ENCODE data around the gene TCAIM. TPM values are rescaled to one million over a fixed set of nuclear protein-coding genes. Genes with fewer than 3 reads are reported as not detected.

Gene TCAIM
- total and polyA plus RNA-seq, 2 experiments from 2014 or later: 10.3 to 26.0 TPM

DNA sequence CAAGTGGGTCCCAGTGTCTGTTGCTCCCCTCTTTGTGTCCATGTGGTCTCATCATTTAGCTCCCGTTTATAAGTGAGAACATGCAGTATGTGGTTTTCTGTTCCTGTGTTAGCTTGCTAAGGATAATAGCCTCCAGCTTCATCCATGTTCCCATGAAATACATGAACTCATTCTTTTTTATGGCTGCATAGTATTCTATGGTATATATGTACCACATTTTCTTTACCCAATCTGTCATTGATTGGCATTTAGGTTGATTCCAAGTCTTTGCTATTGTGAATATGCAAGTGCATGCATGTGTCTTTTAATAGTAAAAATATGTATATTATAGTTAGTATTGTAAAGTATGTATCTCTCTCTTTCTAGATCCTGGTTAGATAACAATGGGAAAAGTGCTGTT, 53.9 kb downstream of the TCAIM start (continued):
- TF ChIP-seq ZNF114 (CRISPR knock-in tag; IDR thresholded peaks at IDR 0.05): no peak
- no peak for TF ChIP-seq STAT1 (IDR thresholded peaks at IDR 0.05; ENCODE audit: unreplicated experiment)
- TF ChIP-seq EZH2phosphoT487 (IDR thresholded peaks at IDR 0.05; ENCODE audit: unreplicated experiment): no peak

DNA sequence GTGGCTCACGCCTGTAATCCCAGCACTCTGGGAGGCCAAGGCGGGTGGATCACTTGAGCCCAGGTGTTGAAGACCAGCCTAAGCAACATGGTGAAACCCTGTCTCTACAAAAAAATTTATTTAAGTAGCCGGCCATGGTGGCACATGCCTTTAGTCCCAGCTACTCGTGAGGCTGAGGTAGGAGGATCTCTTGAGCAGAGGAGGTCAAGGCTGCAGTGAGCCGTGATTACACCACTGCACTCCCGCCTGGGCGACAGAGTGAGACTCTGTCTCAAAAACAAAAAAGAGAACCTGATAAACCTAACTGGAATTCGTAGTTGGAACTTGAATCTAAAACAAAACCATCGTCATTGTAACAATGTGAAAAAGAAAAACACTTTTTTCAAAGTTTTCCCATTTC, 57.1 kb downstream of the TCAIM start:
- Histone ChIP-seq H3K27me3 (ENCODE audit: insufficient read depth) (no peaks in the 10 kb centered on the region), H3K79me2 (replicated peaks; ENCODE audit: insufficient read depth) (no peaks in the 10 kb centered on the region), H3F3A (replicated peaks; ENCODE audit: low read depth) (no peaks in the 10 kb centered on the region), H3K9me2 (ENCODE audit: insufficient read depth) (no peaks in the 10 kb centered on the region), H3K4me1 (ENCODE audit: insufficient read depth) (no peaks in the 10 kb centered on the region), H4K20me1 (replicated peaks; ENCODE audit: insufficient read depth) (no peaks in the 10 kb centered on the region), H3K4me2 (no peak overlapping the region), H2AFZ (no peak overlapping the region), H3K36me3 (ENCODE audit: insufficient read depth) (no peaks in the 10 kb centered on the region), H3K27ac (ENCODE audit: low read depth) (no peak overlapping the region), H3K4me3 (no peak overlapping the region)
- ATAC-seq: no peak
- peaks cover 2% of the 10 kb centered on the region; the same call in 2 of the 3 replicates for H3K9me3 Mint-ChIP-seq
- no peak overlapping the region for H3K4me3 Mint-ChIP-seq
- DNase-seq (ENCODE audit: low spot score): no peak
- H3K27ac Mint-ChIP-seq: no peak overlapping the region
- no peaks in the 10 kb centered on the region for H3K27me3 Mint-ChIP-seq (ENCODE audit: insufficient read depth, low read depth, poor library complexity)
- H3K4me1 Mint-ChIP-seq: no peaks in the 10 kb centered on the region
- H3K36me3 Mint-ChIP-seq (ENCODE audit: low read depth): no peaks in the 10 kb centered on the region
- TF ChIP-seq EZH2phosphoT487 (IDR thresholded peaks at IDR 0.05; ENCODE audit: unreplicated experiment): no peak
- TF ChIP-seq, protein P1, sequence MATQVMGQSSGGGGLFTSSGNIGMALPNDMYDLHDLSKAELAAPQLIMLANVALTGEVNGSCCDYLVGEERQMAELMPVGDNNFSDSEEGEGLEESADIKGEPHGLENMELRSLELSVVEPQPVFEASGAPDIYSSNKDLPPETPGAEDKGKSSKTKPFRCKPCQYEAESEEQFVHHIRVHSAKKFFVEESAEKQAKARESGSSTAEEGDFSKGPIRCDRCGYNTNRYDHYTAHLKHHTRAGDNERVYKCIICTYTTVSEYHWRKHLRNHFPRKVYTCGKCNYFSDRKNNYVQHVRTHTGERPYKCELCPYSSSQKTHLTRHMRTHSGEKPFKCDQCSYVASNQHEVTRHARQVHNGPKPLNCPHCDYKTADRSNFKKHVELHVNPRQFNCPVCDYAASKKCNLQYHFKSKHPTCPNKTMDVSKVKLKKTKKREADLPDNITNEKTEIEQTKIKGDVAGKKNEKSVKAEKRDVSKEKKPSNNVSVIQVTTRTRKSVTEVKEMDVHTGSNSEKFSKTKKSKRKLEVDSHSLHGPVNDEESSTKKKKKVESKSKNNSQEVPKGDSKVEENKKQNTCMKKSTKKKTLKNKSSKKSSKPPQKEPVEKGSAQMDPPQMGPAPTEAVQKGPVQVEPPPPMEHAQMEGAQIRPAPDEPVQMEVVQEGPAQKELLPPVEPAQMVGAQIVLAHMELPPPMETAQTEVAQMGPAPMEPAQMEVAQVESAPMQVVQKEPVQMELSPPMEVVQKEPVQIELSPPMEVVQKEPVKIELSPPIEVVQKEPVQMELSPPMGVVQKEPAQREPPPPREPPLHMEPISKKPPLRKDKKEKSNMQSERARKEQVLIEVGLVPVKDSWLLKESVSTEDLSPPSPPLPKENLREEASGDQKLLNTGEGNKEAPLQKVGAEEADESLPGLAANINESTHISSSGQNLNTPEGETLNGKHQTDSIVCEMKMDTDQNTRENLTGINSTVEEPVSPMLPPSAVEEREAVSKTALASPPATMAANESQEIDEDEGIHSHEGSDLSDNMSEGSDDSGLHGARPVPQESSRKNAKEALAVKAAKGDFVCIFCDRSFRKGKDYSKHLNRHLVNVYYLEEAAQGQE (IDR thresholded peaks at IDR 0.05; ENCODE audit: unreplicated experiment): no peak
- no peak for TF ChIP-seq ZNF114 (CRISPR knock-in tag; IDR thresholded peaks at IDR 0.05)
- TF ChIP-seq ZNF331 (CRISPR knock-in tag; IDR thresholded peaks at IDR 0.05; ENCODE audit: low read depth): no peak
- TF ChIP-seq NANOG (IDR thresholded peaks at IDR 0.05; ENCODE audit: borderline replicate concordance): no peak
- TF ChIP-seq, protein P2, sequence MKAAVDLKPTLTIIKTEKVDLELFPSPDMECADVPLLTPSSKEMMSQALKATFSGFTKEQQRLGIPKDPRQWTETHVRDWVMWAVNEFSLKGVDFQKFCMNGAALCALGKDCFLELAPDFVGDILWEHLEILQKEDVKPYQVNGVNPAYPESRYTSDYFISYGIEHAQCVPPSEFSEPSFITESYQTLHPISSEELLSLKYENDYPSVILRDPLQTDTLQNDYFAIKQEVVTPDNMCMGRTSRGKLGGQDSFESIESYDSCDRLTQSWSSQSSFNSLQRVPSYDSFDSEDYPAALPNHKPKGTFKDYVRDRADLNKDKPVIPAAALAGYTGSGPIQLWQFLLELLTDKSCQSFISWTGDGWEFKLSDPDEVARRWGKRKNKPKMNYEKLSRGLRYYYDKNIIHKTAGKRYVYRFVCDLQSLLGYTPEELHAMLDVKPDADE (IDR thresholded peaks at IDR 0.05): no peak
- no peak for TF ChIP-seq STAT1 (IDR thresholded peaks at IDR 0.05; ENCODE audit: unreplicated experiment)
- TF ChIP-seq CREB1 (CRISPR knock-in tag; IDR thresholded peaks at IDR 0.05; ENCODE audit: low read depth): no peak
- TF ChIP-seq, protein P3, sequence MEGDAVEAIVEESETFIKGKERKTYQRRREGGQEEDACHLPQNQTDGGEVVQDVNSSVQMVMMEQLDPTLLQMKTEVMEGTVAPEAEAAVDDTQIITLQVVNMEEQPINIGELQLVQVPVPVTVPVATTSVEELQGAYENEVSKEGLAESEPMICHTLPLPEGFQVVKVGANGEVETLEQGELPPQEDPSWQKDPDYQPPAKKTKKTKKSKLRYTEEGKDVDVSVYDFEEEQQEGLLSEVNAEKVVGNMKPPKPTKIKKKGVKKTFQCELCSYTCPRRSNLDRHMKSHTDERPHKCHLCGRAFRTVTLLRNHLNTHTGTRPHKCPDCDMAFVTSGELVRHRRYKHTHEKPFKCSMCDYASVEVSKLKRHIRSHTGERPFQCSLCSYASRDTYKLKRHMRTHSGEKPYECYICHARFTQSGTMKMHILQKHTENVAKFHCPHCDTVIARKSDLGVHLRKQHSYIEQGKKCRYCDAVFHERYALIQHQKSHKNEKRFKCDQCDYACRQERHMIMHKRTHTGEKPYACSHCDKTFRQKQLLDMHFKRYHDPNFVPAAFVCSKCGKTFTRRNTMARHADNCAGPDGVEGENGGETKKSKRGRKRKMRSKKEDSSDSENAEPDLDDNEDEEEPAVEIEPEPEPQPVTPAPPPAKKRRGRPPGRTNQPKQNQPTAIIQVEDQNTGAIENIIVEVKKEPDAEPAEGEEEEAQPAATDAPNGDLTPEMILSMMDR (conservative IDR thresholded peaks at IDR 0.05; ENCODE audit: low read depth in 2 of 2): no peak
- TF ChIP-seq, protein P4, sequence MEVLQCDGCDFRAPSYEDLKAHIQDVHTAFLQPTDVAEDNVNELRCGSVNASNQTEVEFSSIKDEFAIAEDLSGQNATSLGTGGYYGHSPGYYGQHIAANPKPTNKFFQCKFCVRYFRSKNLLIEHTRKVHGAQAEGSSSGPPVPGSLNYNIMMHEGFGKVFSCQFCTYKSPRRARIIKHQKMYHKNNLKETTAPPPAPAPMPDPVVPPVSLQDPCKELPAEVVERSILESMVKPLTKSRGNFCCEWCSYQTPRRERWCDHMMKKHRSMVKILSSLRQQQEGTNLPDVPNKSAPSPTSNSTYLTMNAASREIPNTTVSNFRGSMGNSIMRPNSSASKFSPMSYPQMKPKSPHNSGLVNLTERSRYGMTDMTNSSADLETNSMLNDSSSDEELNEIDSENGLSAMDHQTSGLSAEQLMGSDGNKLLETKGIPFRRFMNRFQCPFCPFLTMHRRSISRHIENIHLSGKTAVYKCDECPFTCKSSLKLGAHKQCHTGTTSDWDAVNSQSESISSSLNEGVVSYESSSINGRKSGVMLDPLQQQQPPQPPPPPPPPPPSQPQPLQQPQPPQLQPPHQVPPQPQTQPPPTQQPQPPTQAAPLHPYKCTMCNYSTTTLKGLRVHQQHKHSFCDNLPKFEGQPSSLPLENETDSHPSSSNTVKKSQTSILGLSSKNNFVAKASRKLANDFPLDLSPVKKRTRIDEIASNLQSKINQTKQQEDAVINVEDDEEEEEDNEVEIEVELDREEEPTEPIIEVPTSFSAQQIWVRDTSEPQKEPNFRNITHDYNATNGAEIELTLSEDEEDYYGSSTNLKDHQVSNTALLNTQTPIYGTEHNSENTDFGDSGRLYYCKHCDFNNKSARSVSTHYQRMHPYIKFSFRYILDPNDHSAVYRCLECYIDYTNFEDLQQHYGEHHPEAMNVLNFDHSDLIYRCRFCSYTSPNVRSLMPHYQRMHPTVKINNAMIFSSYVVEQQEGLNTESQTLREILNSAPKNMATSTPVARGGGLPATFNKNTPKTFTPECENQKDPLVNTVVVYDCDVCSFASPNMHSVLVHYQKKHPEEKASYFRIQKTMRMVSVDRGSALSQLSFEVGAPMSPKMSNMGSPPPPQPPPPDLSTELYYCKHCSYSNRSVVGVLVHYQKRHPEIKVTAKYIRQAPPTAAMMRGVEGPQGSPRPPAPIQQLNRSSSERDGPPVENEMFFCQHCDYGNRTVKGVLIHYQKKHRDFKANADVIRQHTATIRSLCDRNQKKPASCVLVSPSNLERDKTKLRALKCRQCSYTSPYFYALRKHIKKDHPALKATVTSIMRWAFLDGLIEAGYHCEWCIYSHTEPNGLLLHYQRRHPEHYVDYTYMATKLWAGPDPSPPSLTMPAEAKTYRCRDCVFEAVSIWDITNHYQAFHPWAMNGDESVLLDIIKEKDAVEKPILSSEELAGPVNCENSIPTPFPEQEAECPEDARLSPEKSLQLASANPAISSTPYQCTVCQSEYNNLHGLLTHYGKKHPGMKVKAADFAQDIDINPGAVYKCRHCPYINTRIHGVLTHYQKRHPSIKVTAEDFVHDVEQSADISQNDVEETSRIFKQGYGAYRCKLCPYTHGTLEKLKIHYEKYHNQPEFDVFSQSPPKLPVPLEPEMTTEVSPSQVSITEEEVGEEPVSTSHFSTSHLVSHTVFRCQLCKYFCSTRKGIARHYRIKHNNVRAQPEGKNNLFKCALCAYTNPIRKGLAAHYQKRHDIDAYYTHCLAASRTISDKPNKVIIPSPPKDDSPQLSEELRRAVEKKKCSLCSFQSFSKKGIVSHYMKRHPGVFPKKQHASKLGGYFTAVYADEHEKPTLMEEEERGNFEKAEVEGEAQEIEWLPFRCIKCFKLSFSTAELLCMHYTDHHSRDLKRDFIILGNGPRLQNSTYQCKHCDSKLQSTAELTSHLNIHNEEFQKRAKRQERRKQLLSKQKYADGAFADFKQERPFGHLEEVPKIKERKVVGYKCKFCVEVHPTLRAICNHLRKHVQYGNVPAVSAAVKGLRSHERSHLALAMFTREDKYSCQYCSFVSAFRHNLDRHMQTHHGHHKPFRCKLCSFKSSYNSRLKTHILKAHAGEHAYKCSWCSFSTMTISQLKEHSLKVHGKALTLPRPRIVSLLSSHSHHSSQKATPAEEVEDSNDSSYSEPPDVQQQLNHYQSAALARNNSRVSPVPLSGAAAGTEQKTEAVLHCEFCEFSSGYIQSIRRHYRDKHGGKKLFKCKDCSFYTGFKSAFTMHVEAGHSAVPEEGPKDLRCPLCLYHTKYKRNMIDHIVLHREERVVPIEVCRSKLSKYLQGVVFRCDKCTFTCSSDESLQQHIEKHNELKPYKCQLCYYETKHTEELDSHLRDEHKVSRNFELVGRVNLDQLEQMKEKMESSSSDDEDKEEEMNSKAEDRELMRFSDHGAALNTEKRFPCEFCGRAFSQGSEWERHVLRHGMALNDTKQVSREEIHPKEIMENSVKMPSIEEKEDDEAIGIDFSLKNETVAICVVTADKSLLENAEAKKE (CRISPR knock-in tag; IDR thresholded peaks at IDR 0.05): no peak
- no peak for TF ChIP-seq EZH2 (IDR thresholded peaks at IDR 0.05; ENCODE audit: low read depth, unreplicated experiment)
- TF ChIP-seq JUNB (IDR thresholded peaks at IDR 0.05; ENCODE audit: unreplicated experiment): no peak
- no peak for TF ChIP-seq POLR2AphosphoS5 (IDR thresholded peaks at IDR 0.05; ENCODE audit: low read depth)

Data from GM23338 (cell line).